IgD-negative memory B cell (primary cell): ENCODE results near the gene NTHL1. TPM values are rescaled to one million over a fixed set of nuclear protein-coding genes. Genes with fewer than 3 reads are reported as not detected.
"Not testable (repeated sequence)": the region's sequence is repeated elsewhere in the genome, so short reads cannot be mapped to it uniquely, and the experiment has no call there.

ENCODE experiments used
- H3K27ac Mint-ChIP-seq, 3 donors: one replicate each; pipeline ENCODE4 v1.8.0; 2020 to 2022; ENCODE audit warnings: mild to moderate bottlenecking in 3 of 3, mixed read lengths in 3 of 3, moderate library complexity in 1 of 3
- H3K27me3 Mint-ChIP-seq: one replicate; pipeline ENCODE4 v1.8.0; 2021; ENCODE audit warnings: mixed read lengths
- H3K36me3 Mint-ChIP-seq: one replicate; pipeline ENCODE4 v1.8.0; 2020; ENCODE audit warnings: mild to moderate bottlenecking, mixed read lengths
- H3K4me1 Mint-ChIP-seq, 3 donors: one replicate each; pipeline ENCODE4 v1.8.0; 2020 to 2022; ENCODE audit warnings: mixed read lengths in 3 of 3, mild to moderate bottlenecking in 1 of 3
- H3K4me3 Mint-ChIP-seq, 4 donors: one replicate each; pipeline ENCODE4 v1.8.0; 2020 to 2022; ENCODE audit warnings: mild to moderate bottlenecking in 4 of 4, mixed read lengths in 4 of 4, moderate library complexity in 3 of 4
- H3K9me3 Mint-ChIP-seq, 3 donors: one replicate each; pipeline ENCODE4 v1.8.0; 2020 to 2021; ENCODE audit warnings: mixed read lengths in 3 of 3, mild to moderate bottlenecking in 1 of 3
- polyA plus RNA-seq: library from polyadenylated mRNA; unstranded; fragments of 300-500 nt; fragmentation: Illumina TruSeq; gene quantifications from one replicate; pipeline ENCODE4 v1.2.3, GENCODE V29; 2021

The NTHL1 gene
- polyA plus RNA-seq, 1 donor from 2014 or later = 35.2 TPM

DNA sequence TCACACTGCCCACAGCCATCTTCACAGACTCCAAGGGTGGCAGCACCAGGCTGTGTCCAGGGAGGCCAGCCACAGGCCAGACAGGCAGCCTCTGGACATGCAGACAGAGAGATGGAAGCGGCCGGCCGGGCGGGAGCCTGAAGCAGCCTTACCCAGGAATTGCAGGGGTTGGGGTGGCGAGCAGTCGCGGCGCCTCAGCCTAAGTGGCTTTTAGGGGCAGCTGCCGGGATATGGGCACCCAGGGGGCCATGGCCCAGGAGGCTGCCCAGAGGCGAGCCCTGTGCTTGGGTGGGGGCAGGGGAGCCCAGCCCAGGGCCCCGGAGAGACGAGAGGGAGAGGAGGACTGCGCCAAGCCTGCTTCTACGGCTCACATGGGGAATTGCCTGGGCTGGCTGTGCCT is 22.4 kb downstream of the NTHL1 start:
- Mint-ChIP-seq H3K27ac (peak overlapping the region in 1 of 3 donors; percentile 53), H3K27me3 (peaks cover 20% of the 10 kb centered on the region)

DNA sequence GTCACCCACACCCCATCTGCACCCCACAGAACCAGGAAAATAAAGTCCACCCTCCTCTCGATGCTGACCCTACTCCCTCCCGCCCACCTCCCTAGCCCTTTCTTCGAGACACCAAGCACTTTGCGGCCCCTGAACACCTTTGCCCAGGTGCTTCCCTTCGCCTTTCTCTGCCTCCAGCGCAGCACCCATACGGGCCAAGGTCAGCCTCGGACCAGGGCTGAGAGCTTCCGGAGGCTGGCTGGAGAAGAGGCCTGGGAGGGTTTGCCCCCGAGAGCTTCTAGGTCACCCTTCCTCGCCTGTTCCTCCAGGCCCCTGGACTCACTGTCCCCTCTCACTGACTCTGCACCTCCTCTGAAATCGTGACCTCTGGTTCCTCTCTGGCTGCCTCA is 23.6 kb downstream of the NTHL1 start:
- Mint-ChIP-seq H3K9me3 (peaks cover 0 to 1% (median 0%) of the 10 kb centered on the region in 3 donors), H3K27me3 (peaks cover 24% of the 10 kb centered on the region), H3K4me1 (peaks cover 0 to 12% (median 5%) of the 10 kb centered on the region in 3 donors), H3K27ac (no peak overlapping the region), H3K4me3 (peak overlapping the region in 1 of 4 donors; percentile 86), H3K36me3 (no peaks in the 10 kb centered on the region)

More for the DNA sequence above, 22.4 kb downstream of the NTHL1 start:
- Mint-ChIP-seq H3K36me3 (no peaks in the 10 kb centered on the region), H3K9me3 (peaks cover 0 to 1% (median 0%) of the 10 kb centered on the region in 3 donors), H3K4me3 (peak overlapping the region in 1 of 4 donors; percentile 28), H3K4me1 (peaks cover 0 to 12% (median 5%) of the 10 kb centered on the region in 3 donors)

DNA sequence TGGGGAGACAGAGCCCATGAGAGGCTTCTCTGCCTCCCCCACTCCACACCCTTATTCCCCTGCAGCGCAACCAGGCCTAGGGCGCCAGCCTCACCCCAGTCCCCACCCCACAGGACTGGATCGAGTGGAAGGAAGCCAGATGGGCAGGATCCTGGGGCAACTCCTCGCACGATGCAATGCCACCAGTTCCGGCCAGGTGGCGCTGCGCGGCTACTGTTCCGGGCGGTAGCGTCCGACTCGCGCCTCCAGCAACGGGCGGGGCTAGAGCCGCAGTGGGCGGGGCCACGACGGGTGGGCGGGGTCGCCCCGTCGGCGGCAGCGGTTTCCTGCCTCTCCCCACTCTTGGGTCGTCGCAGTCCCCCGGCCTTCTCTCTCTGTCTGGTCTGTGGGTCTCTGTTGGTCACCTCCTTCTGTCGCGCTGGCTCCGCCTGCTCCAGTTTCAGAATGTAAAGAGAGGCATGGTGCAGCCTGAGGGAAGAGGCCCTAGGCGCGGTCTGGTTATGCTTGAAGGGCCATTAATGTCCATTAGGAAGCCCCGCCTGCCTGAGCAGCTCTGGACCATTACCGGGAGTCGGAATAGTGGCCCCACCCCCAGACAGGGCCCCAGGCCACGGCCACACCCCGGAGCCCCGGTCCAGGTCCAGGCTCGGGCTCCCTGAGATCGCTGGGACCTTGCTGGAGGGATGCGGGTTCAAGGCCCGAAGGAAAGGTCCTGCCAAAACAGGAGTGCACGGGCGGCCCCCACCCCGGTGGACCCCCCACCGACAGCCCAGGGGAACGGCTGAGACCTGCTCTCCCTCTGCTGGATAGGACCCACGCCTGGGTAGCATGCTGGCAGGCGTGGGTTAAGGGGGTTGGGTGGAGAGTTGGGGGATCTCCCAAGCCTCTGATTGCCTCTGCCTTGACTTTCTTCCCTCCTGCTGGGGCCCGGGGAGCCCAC is 24.3 kb downstream of the NTHL1 start:
- Mint-ChIP-seq H3K9me3 (peaks cover 0 to 1% (median 0%) of the 10 kb centered on the region in 3 donors), H3K27me3 (peaks cover 27% of the 10 kb centered on the region), H3K36me3 (no peaks in the 10 kb centered on the region), H3K4me1 (peaks cover 0 to 12% (median 6%) of the 10 kb centered on the region in 3 donors), H3K4me3 (peak overlapping the region; percentile 11 to 86 (median 76)), H3K27ac (peak overlapping the region in 1 of 3 donors; percentile 81)

DNA sequence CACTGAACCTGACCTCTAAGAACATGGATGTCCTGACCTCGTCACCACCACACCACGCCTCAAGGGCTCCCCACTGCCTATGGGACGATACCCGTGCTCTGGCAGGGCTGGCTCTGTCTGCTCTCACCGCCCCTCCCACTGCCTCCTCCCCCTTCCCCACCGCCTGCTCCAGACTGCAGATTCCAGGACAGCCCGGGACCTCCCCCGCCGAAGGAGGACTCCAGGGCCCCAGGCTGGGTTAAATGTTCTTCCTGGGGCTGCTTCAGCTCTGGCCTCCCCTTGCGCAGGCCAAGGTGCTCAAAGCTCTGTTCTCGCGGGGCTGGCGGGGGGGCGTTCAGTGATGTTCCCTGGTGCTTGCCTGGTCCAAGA is 24.9 kb downstream of the NTHL1 start:
- Mint-ChIP-seq H3K9me3 (peaks cover 0 to 1% (median 0%) of the 10 kb centered on the region in 3 donors), H3K36me3 (no peaks in the 10 kb centered on the region), H3K27me3 (peaks cover 26% of the 10 kb centered on the region), H3K4me1 (peaks cover 0 to 11% (median 6%) of the 10 kb centered on the region in 3 donors), H3K27ac (peak overlapping the region in 1 of 3 donors; percentile 81), H3K4me3 (peak overlapping the region; percentile 11 to 86 (median 74))

DNA sequence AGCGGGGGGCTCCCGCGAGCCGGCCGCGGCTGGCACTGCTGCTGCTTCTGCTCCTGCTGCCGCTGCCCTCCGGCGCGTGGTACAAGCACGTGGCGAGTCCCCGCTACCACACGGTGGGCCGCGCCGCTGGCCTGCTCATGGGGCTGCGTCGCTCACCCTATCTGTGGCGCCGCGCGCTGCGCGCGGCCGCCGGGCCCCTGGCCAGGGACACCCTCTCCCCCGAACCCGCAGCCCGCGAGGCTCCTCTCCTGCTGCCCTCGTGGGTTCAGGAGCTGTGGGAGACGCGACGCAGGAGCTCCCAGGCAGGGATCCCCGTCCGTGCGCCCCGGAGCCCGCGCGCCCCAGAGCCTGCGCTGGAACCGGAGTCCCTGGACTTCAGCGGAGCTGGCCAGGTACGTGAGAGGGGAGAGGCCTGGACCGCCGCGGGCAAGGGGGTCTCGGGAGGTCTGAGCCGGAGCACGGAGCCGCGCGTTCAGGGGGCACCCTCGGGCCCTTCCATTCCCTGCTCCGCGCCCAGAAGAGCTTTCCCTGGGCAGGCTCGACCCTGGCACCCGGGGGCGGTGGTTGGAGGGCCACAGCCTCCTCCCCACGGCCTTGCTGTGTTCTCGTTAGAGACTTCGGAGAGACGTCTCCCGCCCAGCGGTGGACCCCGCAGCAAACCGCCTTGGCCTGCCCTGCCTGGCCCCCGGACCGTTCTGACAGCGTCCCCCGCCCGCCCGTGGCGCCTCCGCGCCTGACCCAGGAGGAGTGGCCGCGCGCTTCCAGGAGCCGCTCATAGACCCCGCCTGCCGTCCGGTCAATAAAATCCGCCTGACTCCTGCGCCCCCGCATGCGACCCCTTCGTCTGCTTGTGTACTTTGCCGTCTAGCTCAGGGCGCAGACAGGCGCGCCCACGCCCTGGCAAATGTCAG is 27.5 kb downstream of the NTHL1 start:
- peak overlapping the region in 2 of 4 donors; percentile 17 to 71 for H3K4me3 Mint-ChIP-seq
- H3K36me3 Mint-ChIP-seq = no peaks in the 10 kb centered on the region
- peaks cover 0 to 7% (median 7%) of the 10 kb centered on the region in 3 donors for H3K4me1 Mint-ChIP-seq
- H3K27ac Mint-ChIP-seq = peak overlapping the region in 1 of 3 donors; percentile 45
- peaks cover 22% of the 10 kb centered on the region for H3K27me3 Mint-ChIP-seq
- peaks cover 0 to 1% (median 0%) of the 10 kb centered on the region in 3 donors for H3K9me3 Mint-ChIP-seq

DNA sequence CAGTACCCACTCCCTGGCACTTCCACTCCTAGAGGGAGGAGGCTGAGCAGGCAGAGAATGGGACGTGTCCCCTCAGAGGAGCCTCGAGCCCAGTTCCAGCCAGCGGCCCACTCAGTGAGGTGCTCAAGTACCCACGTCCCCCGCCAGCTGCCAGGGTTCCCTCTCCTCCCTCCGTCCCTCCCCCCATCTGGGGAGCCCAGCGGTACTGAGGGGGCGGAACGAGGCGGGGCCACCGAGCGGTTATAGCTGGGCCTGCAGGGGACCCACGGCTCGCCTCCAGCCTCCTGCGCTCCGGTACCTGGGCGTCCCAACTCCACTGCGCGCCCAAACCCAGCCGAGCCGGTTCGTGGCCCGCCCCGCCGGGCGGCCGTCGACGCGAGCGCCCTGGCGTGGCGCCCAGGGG is 28.1 kb downstream of the NTHL1 start, which contains the start of gene NPW:
Gene NPW (plus strand): TSS at position 268 of the 403 bp plus-strand sequence.
- H3K27ac Mint-ChIP-seq = peak within 1 kb of the TSS in 1 of 3 donors; percentile 45
- H3K4me3 Mint-ChIP-seq = peak within 1 kb of the TSS in 2 of 4 donors; percentile 17 to 71
- H3K9me3 Mint-ChIP-seq = peaks cover 0 to 1% (median 0%) of the 10 kb centered on the region in 3 donors

DNA sequence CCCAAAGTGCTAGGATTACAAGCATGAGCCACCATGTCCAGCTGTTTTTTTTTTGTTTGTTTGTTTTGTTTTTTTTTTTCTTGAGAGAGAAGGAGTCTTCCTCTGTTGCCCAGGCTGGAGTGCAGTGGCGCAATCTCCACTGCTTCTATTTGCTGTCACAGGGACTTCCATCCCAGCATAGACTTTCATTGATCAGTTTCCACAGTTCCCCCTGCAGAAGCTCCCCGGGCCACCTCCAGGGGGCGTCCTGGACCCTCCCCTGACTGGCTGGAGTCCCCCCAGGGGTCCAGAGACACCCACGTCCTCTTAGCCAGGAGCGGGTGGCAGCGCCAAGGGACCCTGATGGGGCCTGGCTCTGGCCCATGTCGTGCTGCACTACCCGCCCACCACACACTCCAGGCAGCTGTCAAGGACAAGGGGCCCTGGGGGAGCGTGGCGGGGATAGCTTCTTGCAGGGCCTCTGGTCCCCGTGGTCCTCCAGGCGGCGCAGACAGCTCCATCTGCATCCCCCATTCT is 31.2 kb downstream of the NTHL1 start:
- Mint-ChIP-seq H3K4me3 (no peak overlapping the region), H3K4me1 (peaks cover 0 to 3% (median 2%) of the 10 kb centered on the region in 3 donors), H3K36me3 (no peaks in the 10 kb centered on the region), H3K27ac (no peak overlapping the region), H3K27me3 (peaks cover 18% of the 10 kb centered on the region), H3K9me3 (no peaks in the 10 kb centered on the region)

More for the DNA sequence above, 28.1 kb downstream of the NTHL1 start, which contains the start of gene NPW:
- peaks cover 22% of the 10 kb centered on the region for H3K27me3 Mint-ChIP-seq
- no peaks in the 10 kb centered on the region for H3K36me3 Mint-ChIP-seq
- peaks cover 0 to 7% (median 7%) of the 10 kb centered on the region in 3 donors for H3K4me1 Mint-ChIP-seq

DNA sequence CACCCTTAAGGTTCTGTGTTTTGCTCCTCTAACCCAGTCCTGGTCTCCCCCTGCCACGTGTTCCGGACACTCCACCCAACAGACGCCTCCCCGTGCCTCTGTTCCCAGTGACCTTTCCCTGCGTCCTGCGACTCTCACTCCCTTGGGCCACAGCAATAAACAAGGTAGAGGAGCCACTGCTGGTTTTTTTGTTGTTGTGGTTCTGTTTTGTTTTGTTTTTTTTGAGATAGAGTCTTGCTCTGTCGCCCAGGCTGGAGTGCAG is 31.8 kb downstream of the NTHL1 start:
- H3K27me3 Mint-ChIP-seq = peaks cover 14% of the 10 kb centered on the region
- no peak overlapping the region for H3K4me3 Mint-ChIP-seq
- peaks cover 0 to 3% (median 2%) of the 10 kb centered on the region in 3 donors for H3K4me1 Mint-ChIP-seq
- no peak overlapping the region for H3K27ac Mint-ChIP-seq
- H3K9me3 Mint-ChIP-seq = no peaks in the 10 kb centered on the region
- H3K36me3 Mint-ChIP-seq = no peaks in the 10 kb centered on the region

DNA sequence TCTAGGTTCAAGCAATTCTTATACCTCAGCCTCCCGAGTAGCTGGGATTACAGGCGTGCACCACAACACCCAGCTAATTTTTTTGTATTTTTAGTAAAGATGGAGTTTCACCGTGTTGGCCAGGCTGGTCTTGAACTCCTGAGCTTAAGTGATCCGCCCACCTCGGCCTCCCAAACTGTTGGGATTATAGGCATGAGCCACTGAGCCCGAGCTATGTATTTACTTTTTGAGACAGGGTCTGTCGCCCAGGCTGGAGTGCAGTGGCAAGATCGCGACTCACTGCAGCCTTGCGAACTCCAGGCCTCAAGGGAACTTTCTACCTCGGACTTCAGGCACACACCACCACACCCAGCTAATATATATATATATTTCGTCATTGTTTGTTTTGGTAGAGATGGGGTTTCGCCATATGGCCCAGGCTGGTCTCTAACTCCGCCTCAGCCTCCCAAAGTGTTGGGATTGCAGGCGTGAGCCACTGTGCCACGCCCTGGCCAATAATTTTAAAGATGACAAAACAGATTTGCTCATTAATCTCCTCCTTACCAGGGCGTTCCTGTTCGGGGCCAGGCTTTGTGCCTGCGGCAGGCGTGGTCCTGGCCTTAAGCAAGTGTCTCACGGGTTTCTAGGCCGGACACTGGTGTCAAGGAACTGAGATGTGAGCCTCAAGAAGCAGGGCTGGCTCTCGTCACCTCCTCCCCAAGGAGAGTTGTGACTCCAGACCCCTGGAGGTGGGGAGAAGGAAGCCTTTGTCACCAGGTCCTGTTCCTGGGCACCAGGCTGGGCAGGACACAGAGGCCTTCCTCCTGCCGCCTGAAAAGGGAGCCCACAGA is 32.3 kb downstream of the NTHL1 start:
- Mint-ChIP-seq H3K4me3 (no peak overlapping the region), H3K27me3 (peaks cover 8% of the 10 kb centered on the region), H3K9me3 (no peaks in the 10 kb centered on the region), H3K4me1 (peaks cover under 1 to 4% (median under 1%) of the 10 kb centered on the region in 3 donors), H3K36me3 (no peaks in the 10 kb centered on the region), H3K27ac (no peak overlapping the region)

DNA sequence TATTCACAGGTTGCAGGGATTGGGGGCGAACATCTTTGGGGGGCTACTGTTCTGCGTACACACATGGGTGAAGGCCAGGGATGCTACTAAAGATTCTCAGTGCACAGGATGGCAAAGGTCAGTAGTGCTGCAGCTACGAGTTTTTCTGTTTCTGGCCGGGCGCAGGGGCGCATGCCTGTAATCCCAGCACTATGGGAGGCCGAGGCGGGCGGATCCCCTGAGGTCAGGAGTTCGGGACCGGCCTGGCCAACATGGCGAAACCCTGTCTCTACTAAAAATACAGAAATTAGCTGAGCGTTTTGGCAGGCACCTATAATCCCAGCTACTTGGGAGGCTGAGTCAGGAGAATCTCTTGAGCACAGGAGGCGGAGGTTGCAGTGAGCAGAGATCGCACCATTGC is 34.1 kb downstream of the NTHL1 start:
- Mint-ChIP-seq H3K36me3 (no peaks in the 10 kb centered on the region), H3K27me3 (no peaks in the 10 kb centered on the region), H3K9me3 (no peaks in the 10 kb centered on the region), H3K4me3 (peak overlapping the region in 1 of 4 donors; percentile 60), H3K4me1 (peaks cover 9 to 11% (median 9%) of the 10 kb centered on the region in 3 donors), H3K27ac (peak overlapping the region in 1 of 3 donors; percentile 35)

DNA sequence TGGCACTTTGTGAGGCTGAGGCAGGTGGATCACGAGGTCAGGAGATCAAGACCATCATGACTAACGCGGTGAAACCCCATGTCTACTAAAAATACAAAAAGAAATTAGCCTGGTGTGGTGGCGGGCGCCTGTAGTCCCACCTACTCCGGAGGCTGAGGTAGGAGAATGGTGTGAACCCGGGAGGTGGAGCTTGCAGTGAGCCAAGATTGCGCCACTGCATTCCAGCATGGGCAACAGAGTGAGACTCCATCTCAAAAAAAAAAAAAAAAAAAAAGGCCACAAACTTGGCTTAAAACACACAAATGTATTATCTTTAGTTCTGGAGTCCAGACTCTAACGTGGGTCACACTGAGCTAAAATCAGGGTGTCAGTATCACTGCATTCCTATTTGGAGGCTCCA is 35.9 kb downstream of the NTHL1 start:
- H3K4me3 Mint-ChIP-seq = peak overlapping the region in 1 of 4 donors; percentile 6
- not testable (repeated sequence) for H3K27ac Mint-ChIP-seq, H3K27me3 Mint-ChIP-seq, H3K36me3 Mint-ChIP-seq, H3K9me3 Mint-ChIP-seq
- H3K4me1 Mint-ChIP-seq = peaks cover 15 to 21% (median 19%) of the 10 kb centered on the region in 3 donors

DNA sequence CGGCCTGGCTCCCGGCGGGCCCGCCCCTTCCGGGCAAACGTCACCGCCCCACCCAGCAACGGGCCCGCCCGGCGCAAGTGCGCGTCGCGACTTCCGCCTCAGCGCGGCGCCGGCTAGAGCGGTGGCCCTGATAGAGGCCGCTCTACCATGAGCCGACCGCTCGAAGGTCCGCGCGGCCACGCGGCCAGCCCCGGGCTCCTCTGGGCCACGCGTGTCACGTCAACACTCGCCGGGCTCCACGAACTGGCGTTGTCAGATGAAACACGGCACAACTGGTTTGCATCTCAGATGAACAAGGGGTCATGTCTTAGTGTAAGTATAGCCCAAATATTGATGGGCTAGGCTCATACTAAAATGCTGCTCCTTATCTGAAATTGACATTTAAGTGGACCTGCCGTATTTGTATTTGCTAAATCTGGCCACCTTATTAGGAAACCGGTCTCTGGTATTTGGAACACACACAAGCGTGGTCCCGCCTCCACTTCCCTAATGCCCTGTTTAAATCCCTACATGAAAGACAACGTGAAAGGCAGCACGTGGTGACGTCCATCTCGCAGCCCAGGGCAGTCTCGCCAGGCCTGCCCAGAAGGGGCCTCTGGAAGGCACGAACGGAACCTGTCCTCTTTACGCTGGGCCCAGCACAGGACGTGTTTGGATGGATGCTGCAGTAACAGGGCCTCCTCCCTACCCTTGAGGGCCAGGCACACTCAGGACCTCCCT is 37.7 kb downstream of the NTHL1 start, which contains the start of gene ZNF598:
Gene ZNF598 (minus strand): TSS at position 31 of the 720 bp plus-strand sequence.
- Mint-ChIP-seq H3K9me3 (no peaks in the 10 kb centered on the region), H3K4me3 (peak within 1 kb of the TSS; percentile 93 to 97 (median 95)), H3K36me3 (no peaks in the 10 kb centered on the region), H3K4me1 (peaks cover 15 to 22% (median 20%) of the 10 kb centered on the region in 3 donors), H3K27ac (peak within 1 kb of the TSS; percentile 95 to 99 (median 98)), H3K27me3 (no peaks in the 10 kb centered on the region)

DNA sequence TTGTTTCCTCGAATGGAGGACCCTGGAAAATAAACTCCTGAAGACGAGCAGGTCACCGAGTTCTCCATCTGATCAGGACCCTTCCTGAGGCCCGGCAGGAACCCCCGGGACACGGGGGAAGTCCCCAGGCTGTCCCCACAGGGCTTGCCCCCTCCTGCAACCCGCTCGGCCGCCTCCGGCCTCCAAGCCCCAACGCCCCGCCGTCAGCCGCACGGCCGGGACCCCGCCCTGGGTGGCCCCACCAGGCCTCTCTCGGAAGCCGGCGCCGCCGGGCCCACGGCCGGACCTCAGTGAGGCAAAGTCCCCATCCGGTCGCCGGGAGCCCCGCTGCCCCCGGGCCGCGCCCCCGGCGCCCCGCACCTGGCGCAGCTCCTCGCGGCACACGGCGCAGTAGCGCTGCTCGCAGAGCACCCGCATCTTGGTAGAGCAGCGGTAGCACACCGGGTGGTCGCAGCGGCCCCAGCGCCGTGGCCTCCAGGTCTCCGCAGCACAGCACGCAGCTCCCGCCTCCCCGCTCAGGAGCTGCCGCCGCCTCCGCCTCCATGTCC is 38.4 kb downstream of the NTHL1 start:
- Mint-ChIP-seq H3K27me3 (no peaks in the 10 kb centered on the region), H3K27ac (peak overlapping the region in 2 of 3 donors; percentile 82 to 93), H3K4me3 (peak overlapping the region; percentile 81 to 93 (median 92)), H3K9me3 (no peaks in the 10 kb centered on the region), H3K36me3 (no peaks in the 10 kb centered on the region), H3K4me1 (peaks cover 15 to 22% (median 20%) of the 10 kb centered on the region in 3 donors)
